GM18517 (cell line): ENCODE measurements around the gene PLEKHA3.

Experiments used
- ATAC-seq: cut with Tn5 transposase; IDR thresholded peaks from one replicate; pipeline ENCODE4 v1.9.1; 2021; ENCODE audit warnings: mild to moderate bottlenecking, moderate library complexity; ENCODE audit not compliant: unreplicated experiment

Gene PLEKHA3

GRCh38 chr2:178478439-178479274 lies 1.6 kb upstream of the PLEKHA3 start, which contains the start of gene FKBP7:
Gene FKBP7 (minus strand): TSS chr2:178478600. CDS start chr2:178478499, 101 bp downstream.
- ATAC-seq, result peak; percentile 38

GRCh38 chr2:178479275-178479616 lies 1.0 kb upstream of the PLEKHA3 start:
- no peak for ATAC-seq

- ATAC-seq, result no peak
Measured at GRCh38 chr2:178479758-178480226, 465 bp upstream of the PLEKHA3 start.

- peak; percentile 39 for ATAC-seq
Measured at GRCh38 chr2:178482437-178482836, 2.2 kb downstream of the PLEKHA3 start.

GRCh38 chr2:178484245-178485041 lies 4.2 kb downstream of the PLEKHA3 start:
- no peak for ATAC-seq

- no peak for ATAC-seq
Measured at GRCh38 chr2:178485356-178485755, 5.1 kb downstream of the PLEKHA3 start.

- ATAC-seq, result no peak
Measured at GRCh38 chr2:178491612-178492011, 11.4 kb downstream of the PLEKHA3 start.

GRCh38 chr2:178496049-178496448 lies 15.8 kb downstream of the PLEKHA3 start:
- ATAC-seq, result no peak

- peak; percentile 75 for ATAC-seq
Measured at GRCh38 chr2:178498137-178498536, 17.9 kb downstream of the PLEKHA3 start.

- ATAC-seq, result no peak
Measured at GRCh38 chr2:178499640-178500039, 19.4 kb downstream of the PLEKHA3 start.

- ATAC-seq, result no peak
Measured at GRCh38 chr2:178502751-178503150, 22.5 kb downstream of the PLEKHA3 start.

GRCh38 chr2:178506101-178506500 lies 25.8 kb downstream of the PLEKHA3 start:
- no peak for ATAC-seq

- no peak for ATAC-seq
Measured at GRCh38 chr2:178506524-178506923, 26.3 kb downstream of the PLEKHA3 start.

GRCh38 chr2:178506949-178507348 lies 26.7 kb downstream of the PLEKHA3 start:
- no peak for ATAC-seq

- no peak for ATAC-seq
Measured at GRCh38 chr2:178508646-178509045, 28.4 kb downstream of the PLEKHA3 start.

- ATAC-seq, result no peak
Measured at GRCh38 chr2:178510384-178510783, 30.1 kb downstream of the PLEKHA3 start.

- no peak for ATAC-seq
Measured at GRCh38 chr2:178512484-178512883, 32.2 kb downstream of the PLEKHA3 start.

- ATAC-seq, result no peak
Measured at GRCh38 chr2:178513876-178514275, 33.6 kb downstream of the PLEKHA3 start.

GRCh38 chr2:178514664-178515063 lies 34.4 kb downstream of the PLEKHA3 start:
- no peak for ATAC-seq

GRCh38 chr2:178517496-178517895 lies 37.2 kb downstream of the PLEKHA3 start:
- no peak for ATAC-seq

- ATAC-seq, result no peak
Measured at GRCh38 chr2:178521304-178522150, 41.3 kb downstream of the PLEKHA3 start.
